Brain microvascular endothelial cell (primary cell): ENCODE measurements around the gene ARHGEF12.

Source experiments
- DNase-seq: peaks from one replicate; pipeline ENCODE4 v3.0.0-alpha.2; 2020
- H3K27ac ChIP-seq: fragments of 250-450 bp; sonication (Bioruptor Pico); 2 replicates; pipeline ENCODE4 v1.5.1; 2020; ENCODE audit warnings: mild to moderate bottlenecking, moderate library complexity
- H3K27me3 ChIP-seq: fragments of 250-450 bp; sonication (Bioruptor Pico); replicated peaks from 2 replicates; pipeline ENCODE4 v1.5.1; 2020; ENCODE audit warnings: mild to moderate bottlenecking
- H3K36me3 ChIP-seq: fragments of 250-450 bp; sonication (Bioruptor Pico); replicated peaks from 2 replicates; pipeline ENCODE4 v1.5.1; 2020; ENCODE audit warnings: mild to moderate bottlenecking
- H3K4me3 ChIP-seq: 2 replicates; pipeline ENCODE4 v1.5.1; 2011; ENCODE audit warnings: low read depth, mild to moderate bottlenecking, control low read depth, low read length, moderate library complexity
- CTCF ChIP-seq: IDR thresholded peaks from 2 replicates; pipeline ENCODE4 v1.5.1; 2011; ENCODE audit warnings: low read depth, mild to moderate bottlenecking, moderate library complexity, low read length, control low read depth, inconsistent platforms; ENCODE audit errors: missing control alignments
- in situ Hi-C: cut with HindIII; loops from 2 replicates; pipeline ENCODE4 v1.10.0; 2017; ENCODE audit warnings: low sequenced_read_pairs, low pct_ligation_motif_present

Gene ARHGEF12, protein sequence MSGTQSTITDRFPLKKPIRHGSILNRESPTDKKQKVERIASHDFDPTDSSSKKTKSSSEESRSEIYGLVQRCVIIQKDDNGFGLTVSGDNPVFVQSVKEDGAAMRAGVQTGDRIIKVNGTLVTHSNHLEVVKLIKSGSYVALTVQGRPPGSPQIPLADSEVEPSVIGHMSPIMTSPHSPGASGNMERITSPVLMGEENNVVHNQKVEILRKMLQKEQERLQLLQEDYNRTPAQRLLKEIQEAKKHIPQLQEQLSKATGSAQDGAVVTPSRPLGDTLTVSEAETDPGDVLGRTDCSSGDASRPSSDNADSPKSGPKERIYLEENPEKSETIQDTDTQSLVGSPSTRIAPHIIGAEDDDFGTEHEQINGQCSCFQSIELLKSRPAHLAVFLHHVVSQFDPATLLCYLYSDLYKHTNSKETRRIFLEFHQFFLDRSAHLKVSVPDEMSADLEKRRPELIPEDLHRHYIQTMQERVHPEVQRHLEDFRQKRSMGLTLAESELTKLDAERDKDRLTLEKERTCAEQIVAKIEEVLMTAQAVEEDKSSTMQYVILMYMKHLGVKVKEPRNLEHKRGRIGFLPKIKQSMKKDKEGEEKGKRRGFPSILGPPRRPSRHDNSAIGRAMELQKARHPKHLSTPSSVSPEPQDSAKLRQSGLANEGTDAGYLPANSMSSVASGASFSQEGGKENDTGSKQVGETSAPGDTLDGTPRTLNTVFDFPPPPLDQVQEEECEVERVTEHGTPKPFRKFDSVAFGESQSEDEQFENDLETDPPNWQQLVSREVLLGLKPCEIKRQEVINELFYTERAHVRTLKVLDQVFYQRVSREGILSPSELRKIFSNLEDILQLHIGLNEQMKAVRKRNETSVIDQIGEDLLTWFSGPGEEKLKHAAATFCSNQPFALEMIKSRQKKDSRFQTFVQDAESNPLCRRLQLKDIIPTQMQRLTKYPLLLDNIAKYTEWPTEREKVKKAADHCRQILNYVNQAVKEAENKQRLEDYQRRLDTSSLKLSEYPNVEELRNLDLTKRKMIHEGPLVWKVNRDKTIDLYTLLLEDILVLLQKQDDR (N-terminal part only)

DNA sequence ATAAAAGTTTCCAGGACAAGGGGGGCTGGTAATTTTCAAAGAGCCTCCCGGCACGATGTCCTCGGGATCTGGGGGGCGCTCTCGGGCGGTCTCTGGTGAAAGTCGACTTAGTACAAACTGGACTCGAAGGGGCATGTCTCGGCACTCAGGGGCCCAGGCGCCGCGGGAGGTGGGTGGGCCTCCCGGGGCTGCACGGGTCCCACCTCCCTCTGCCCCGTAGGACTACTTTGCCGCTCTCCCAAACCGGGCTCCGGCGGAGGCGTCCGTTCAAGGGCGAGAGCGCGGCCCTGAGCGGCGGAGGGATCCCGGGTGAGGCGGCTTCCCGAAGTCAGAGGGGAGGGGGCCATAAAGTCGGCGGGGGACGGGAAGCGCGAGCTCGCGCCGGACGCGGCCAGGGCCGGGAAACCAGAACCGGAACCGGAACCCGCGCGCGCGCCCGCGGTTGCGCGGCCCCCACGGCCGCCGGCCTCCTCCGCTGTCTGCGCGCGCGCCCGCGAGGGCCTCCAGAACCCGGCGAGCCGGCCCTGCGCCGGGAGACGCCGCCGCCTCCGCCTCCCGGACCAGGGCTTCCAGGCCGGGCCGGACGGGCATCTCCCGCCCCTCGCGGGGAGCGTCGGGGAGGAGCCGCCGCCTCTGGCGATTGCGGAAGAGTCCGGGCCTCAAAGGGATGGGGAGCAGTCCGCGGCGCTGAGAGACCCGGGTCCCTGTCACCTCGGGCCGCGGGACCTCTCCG is at the start of gene ARHGEF12:
Gene ARHGEF12, plus strand, starts transcription at position 506 of the 733 bp plus-strand sequence. CDS start 831 bp downstream, outside the sequence.
- no peaks in the 10 kb centered on the region for H3K36me3 ChIP-seq

GRCh38 chr11:120288021-120288420 is 48.2 kb upstream of the ARHGEF12 start:
- Histone ChIP-seq H3K4me3 (no peak overlapping the region), H3K36me3 (no peaks in the 10 kb centered on the region), H3K27ac (no peak overlapping the region), H3K27me3 (peaks cover 3% of the 10 kb centered on the region)
- no peak for DNase-seq
- in situ Hi-C loops: no loop called here
- no peak for TF ChIP-seq CTCF

More for the DNA sequence above, at the start of gene ARHGEF12:
- Histone ChIP-seq H3K4me3 (peak within 1 kb of the TSS; percentile 84), H3K27me3 (no peaks in the 10 kb centered on the region), H3K27ac (peak within 1 kb of the TSS; percentile 76)
- in situ Hi-C loops: no loop called here
- peak; percentile 93 for DNase-seq
- TF ChIP-seq CTCF: peak; percentile 55

DNA sequence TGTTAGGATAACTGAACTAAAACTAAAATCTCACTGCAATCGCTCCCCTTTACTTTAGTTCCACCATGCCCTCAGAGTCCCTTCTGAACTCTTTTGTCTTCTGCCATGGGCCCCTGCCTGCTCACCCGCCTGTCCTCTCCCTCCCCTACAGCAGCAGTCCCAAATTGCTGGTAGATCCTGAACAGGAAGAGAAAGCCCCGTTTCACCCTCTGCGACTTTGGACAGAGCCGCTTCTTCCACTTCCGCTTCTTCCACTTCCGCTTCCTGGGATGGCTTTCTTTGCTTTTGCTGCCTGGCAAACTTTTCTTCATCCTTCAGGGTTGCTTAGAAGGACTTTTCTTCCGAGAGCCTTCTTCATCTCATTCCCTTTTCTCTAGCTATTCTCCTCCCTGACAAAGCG is 46.8 kb upstream of the ARHGEF12 start:
- Histone ChIP-seq H3K27ac (no peak overlapping the region), H3K36me3 (no peaks in the 10 kb centered on the region), H3K27me3 (peaks cover 7% of the 10 kb centered on the region), H3K4me3 (no peak overlapping the region)
- no peak for DNase-seq
- in situ Hi-C loops: no loop called here
- no peak for TF ChIP-seq CTCF

DNA sequence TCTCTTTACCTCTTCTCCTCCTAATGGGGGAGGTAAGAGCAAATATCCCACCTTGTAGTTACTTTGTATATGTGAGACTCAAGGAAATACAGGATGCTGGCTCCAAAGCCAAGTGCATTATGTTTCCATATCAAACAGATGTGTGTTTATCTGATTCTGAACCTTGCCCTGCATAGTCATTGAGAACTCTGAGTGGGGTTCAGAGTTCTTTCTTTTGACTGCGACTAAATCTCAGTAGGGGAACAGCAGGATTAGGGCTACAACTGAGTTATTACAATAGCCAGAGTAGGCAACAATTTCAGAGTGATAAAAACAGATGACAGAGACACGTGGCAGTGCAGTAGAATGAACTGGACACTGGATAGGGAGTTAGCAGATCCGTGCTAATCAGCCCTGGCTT is 45.3 kb upstream of the ARHGEF12 start:
- H3K4me3 ChIP-seq: no peak overlapping the region
- peaks cover 14% of the 10 kb centered on the region for H3K27me3 ChIP-seq
- no peaks in the 10 kb centered on the region for H3K36me3 ChIP-seq
- TF ChIP-seq CTCF: no peak
- in situ Hi-C loops: no loop called here
- no peak overlapping the region for H3K27ac ChIP-seq
- no peak for DNase-seq

- Histone ChIP-seq H3K4me3 (no peak overlapping the region), H3K27ac (no peak overlapping the region), H3K36me3 (no peaks in the 10 kb centered on the region), H3K27me3 (peaks cover 15% of the 10 kb centered on the region)
- TF ChIP-seq CTCF: no peak
- no peak for DNase-seq
- in situ Hi-C loops: no loop called here
Observed at GRCh38 chr11:120293038-120293800, 43.0 kb upstream of the ARHGEF12 start.
